PC-3 (cell line): ENCODE measurements around the gene PTGIR. TPM values are rescaled to one million over a fixed set of nuclear protein-coding genes. Genes with fewer than 3 reads are reported as not detected.

ENCODE experiments used
- ATAC-seq: fragments of 200-7000 bp; cut with Tn5 transposase; 2 replicates; pipeline ENCODE4 v1.9.1; 2020; ENCODE audit warnings: mild to moderate bottlenecking, moderate library complexity
- BruUV-seq: library from RNA; stranded (reverse); fragments of 400-500 nt; replicated peaks from 2 replicates; lab custom pipeline; 2021; lab: Mats Ljungman, UMichigan
- CTCF ChIA-PET: fragments of 300-600 bp; sonication (Branson Sonifier 250); formaldehyde crosslinking; loops from one replicate; lab custom pipeline; 2022; ENCODE audit warnings: antibody characterized with exemption; lab: Charles Lee
- POLR2A ChIA-PET: fragments of 300-600 bp; sonication (Branson Sonifier 250); formaldehyde crosslinking; loops from one replicate; lab custom pipeline; 2022; ENCODE audit warnings: antibody characterized with exemption; ENCODE audit not compliant: unreplicated experiment; lab: Charles Lee
- DNase-seq: peaks from one replicate; pipeline ENCODE4 v3.0.0-alpha.2; 2015
- H2AFZ ChIP-seq: fragments of 300-600 bp; sonication (generic); 2 replicates; pipeline ENCODE4 v1.6.0; 2016; ENCODE audit warnings: antibody characterized with exemption, low read length
- H3F3A ChIP-seq: fragments of 300-600 bp; sonication (generic); one replicate; pipeline ENCODE4 v1.6.0; 2017; ENCODE audit warnings: antibody characterized with exemption, low read length, control low read depth, mild to moderate bottlenecking; ENCODE audit not compliant: unreplicated experiment
- H3K27ac ChIP-seq: fragments of 300-600 bp; sonication (generic); 2 replicates; pipeline ENCODE4 v1.5.1; 2016; ENCODE audit warnings: mild to moderate bottlenecking, low read length
- H3K27me3 ChIP-seq: fragments of 300-600 bp; sonication (generic); 2 replicates; pipeline ENCODE4 v1.6.1; 2016; ENCODE audit warnings: low read length, mixed read lengths
- H3K36me3 ChIP-seq: fragments of 300-600 bp; sonication (generic); 2 replicates; pipeline ENCODE4 v1.6.1; 2016; ENCODE audit warnings: low read depth, mixed run types, low read length, mixed read lengths
- H3K4me1 ChIP-seq: fragments of 300-600 bp; sonication (generic); 2 replicates; pipeline ENCODE4 v1.5.1; 2016; ENCODE audit warnings: low read length; ENCODE audit not compliant: insufficient read depth
- H3K4me2 ChIP-seq: fragments of 300-600 bp; sonication (generic); 2 replicates; pipeline ENCODE4 v1.6.0; 2016; ENCODE audit warnings: low read length
- H3K4me3 ChIP-seq: fragments of 300-600 bp; sonication (generic); 2 replicates; pipeline ENCODE4 v1.5.1; 2016; ENCODE audit warnings: mild to moderate bottlenecking, low read length, mixed read lengths
- H3K79me2 ChIP-seq: fragments of 300-600 bp; sonication (generic); 2 replicates; pipeline ENCODE4 v1.6.1; 2017; ENCODE audit warnings: low read length, mixed read lengths
- H3K9ac ChIP-seq: fragments of 300-600 bp; sonication (generic); 2 replicates; pipeline ENCODE4 v1.6.0; 2016; ENCODE audit warnings: mild to moderate bottlenecking, low read length
- H3K9me2 ChIP-seq: fragments of 300-600 bp; sonication (generic); replicated peaks from 2 replicates; pipeline ENCODE4 v1.6.1; 2016; ENCODE audit warnings: mixed run types, low read length, mixed read lengths
- H3K9me3 ChIP-seq: fragments of 300-600 bp; sonication (generic); 2 replicates; pipeline ENCODE4 v1.6.1; 2016; ENCODE audit warnings: low read length, mixed read lengths
- H4K20me1 ChIP-seq: fragments of 300-600 bp; sonication (generic); 2 replicates; pipeline ENCODE4 v1.6.1; 2016; ENCODE audit warnings: low read length, mixed read lengths
- CTCF ChIP-seq: fragments of 300-600 bp; sonication (generic); conservative IDR thresholded peaks from 2 replicates; pipeline ENCODE4 v1.5.1; 2017; ENCODE audit warnings: antibody characterized with exemption, low read depth, mild to moderate bottlenecking, low read length
- EZH2 ChIP-seq: fragments of 300-600 bp; sonication (generic); IDR thresholded peaks from one replicate; pipeline ENCODE4 v1.6.1; 2017; ENCODE audit warnings: antibody characterized with exemption, mild to moderate bottlenecking, low read length; ENCODE audit not compliant: unreplicated experiment
- EZH2phosphoT487 ChIP-seq: fragments of 300-600 bp; sonication (generic); IDR thresholded peaks from 2 replicates; pipeline ENCODE4 v1.6.1; 2018; ENCODE audit warnings: mild to moderate bottlenecking, antibody characterized with exemption, low read length, borderline replicate concordance
- intact Hi-C: fragments of 100-400 bp; cut with micrococcal nuclease; formaldehyde crosslinking; loops from 2 replicates; pipeline ENCODE4 v1.9.0; 2023
- total RNA-seq: library from RNA; depleted of rRNA; stranded (reverse); fragments of >200 nt; gene quantifications from 2 replicates; pipeline ENCODE4 v1.2.3, GENCODE V29; 2014

PTGIR gene
- total RNA-seq, 1 experiment from 2014 or later: not detected

GRCh38 chr19:46634045-46634655 lies 9.3 kb upstream of the PTGIR start:
- Histone ChIP-seq H3K27ac (no peak overlapping the region), H3K9ac (no peak overlapping the region), H3K9me3 (no peaks in the 10 kb centered on the region), H3K36me3 (no peaks in the 10 kb centered on the region), H3K9me2 (no peaks in the 10 kb centered on the region), H2AFZ (peak overlapping the region; percentile 83), H3K27me3 (no peaks in the 10 kb centered on the region), H4K20me1 (no peaks in the 10 kb centered on the region), H3K79me2 (no peaks in the 10 kb centered on the region), H3F3A (no peaks in the 10 kb centered on the region), H3K4me1 (0 out of 2 replicates have a peak, but pooled peaks cover 6% of the 10 kb centered on the region), H3K4me2 (peak overlapping the region; percentile 93), H3K4me3 (peak overlapping the region; percentile 63)
- DNase-seq (peak; percentile 84), ATAC-seq (peak; percentile 68)
- TF ChIP-seq CTCF: no peak
- TF ChIP-seq EZH2: no peak
- no peak for TF ChIP-seq EZH2phosphoT487
- ChIA-PET CTCF (interaction anchor here (0.6 kb wide), 1 partner anchor 28 kb away, joined by 10 read pairs; no protein-coding TSS in a partner anchor), POLR2A (no interaction called here)
- BruUV-seq: no TSS peak
- intact Hi-C loops: no loop called here

GRCh38 chr19:46633130-46633529 lies 8.2 kb upstream of the PTGIR start:
- H3K9me3 ChIP-seq: no peaks in the 10 kb centered on the region
- DNase-seq: no peak
- no peaks in the 10 kb centered on the region for H3K79me2 ChIP-seq
- H3K27ac ChIP-seq: no peak overlapping the region
- CTCF ChIA-PET: no interaction called here
- no peaks in the 10 kb centered on the region for H4K20me1 ChIP-seq
- BruUV-seq: no TSS peak
- no peaks in the 10 kb centered on the region for H3K27me3 ChIP-seq
- ATAC-seq: no peak
- intact Hi-C loops: no loop called here
- POLR2A ChIA-PET: no interaction called here
- no peaks in the 10 kb centered on the region for H3F3A ChIP-seq
- no peak overlapping the region for H2AFZ ChIP-seq
- H3K36me3 ChIP-seq: no peaks in the 10 kb centered on the region
- 0 out of 2 replicates have a peak, but pooled peaks cover 6% of the 10 kb centered on the region for H3K4me1 ChIP-seq
- no peak overlapping the region for H3K4me3 ChIP-seq
- TF ChIP-seq CTCF (no peak), EZH2phosphoT487 (no peak), EZH2 (no peak)
- H3K9ac ChIP-seq: no peak overlapping the region
- H3K4me2 ChIP-seq: no peak overlapping the region
- no peaks in the 10 kb centered on the region for H3K9me2 ChIP-seq

- H3F3A ChIP-seq: no peaks in the 10 kb centered on the region
- ChIA-PET CTCF (no interaction called here), POLR2A (no interaction called here)
- ATAC-seq: no peak
- no peak overlapping the region for H3K27ac ChIP-seq
- intact Hi-C loops: no loop called here
- H3K36me3 ChIP-seq: no peaks in the 10 kb centered on the region
- no peaks in the 10 kb centered on the region for H3K9me3 ChIP-seq
- H3K4me2 ChIP-seq: no peak overlapping the region
- no peaks in the 10 kb centered on the region for H3K27me3 ChIP-seq
- TF ChIP-seq CTCF: no peak
- BruUV-seq: no TSS peak
- no peak overlapping the region for H3K9ac ChIP-seq
- H3K4me1 ChIP-seq: 0 out of 2 replicates have a peak, but pooled peaks cover 6% of the 10 kb centered on the region
- H3K9me2 ChIP-seq: no peaks in the 10 kb centered on the region
- no peak for DNase-seq
- H4K20me1 ChIP-seq: no peaks in the 10 kb centered on the region
- H3K4me3 ChIP-seq: no peak overlapping the region
- H3K79me2 ChIP-seq: no peaks in the 10 kb centered on the region
- no peak overlapping the region for H2AFZ ChIP-seq
Measured at GRCh38 chr19:46631481-46631880, 6.6 kb upstream of the PTGIR start.
